ENCODE results near the gene RGS10.
"Not testable (repeated sequence)": the region's sequence is repeated elsewhere in the genome, so short reads cannot be mapped to it uniquely, and the experiment has no call there.

RGS10 gene

GRCh38 chr10:119532251-119532650, 10.3 kb downstream of the RGS10 start:
- H3K36me3 ChIP-seq (ENCODE audit: insufficient read depth, low read length); H3K4me1 ChIP-seq (ENCODE audit: insufficient read depth, low read length); H3K9me3 ChIP-seq (ENCODE audit: control insufficient read depth, insufficient read depth, low read length); H3K9ac ChIP-seq (ENCODE audit: low read depth, low read length): not testable (repeated sequence)

GRCh38 chr10:119531067-119531466, 11.5 kb downstream of the RGS10 start:
- Histone ChIP-seq H3K36me3 (ENCODE audit: insufficient read depth, low read length) (no peaks in the 10 kb centered on the region), H3K9ac (ENCODE audit: low read depth, low read length) (no peak overlapping the region), H3K4me1 (ENCODE audit: insufficient read depth, low read length) (no peaks in the 10 kb centered on the region; the same call in 1 of the 2 replicates), H3K9me3 (ENCODE audit: control insufficient read depth, insufficient read depth, low read length) (no peaks in the 10 kb centered on the region)

- not testable (repeated sequence) for H3K4me1 ChIP-seq (ENCODE audit: insufficient read depth, low read length); H3K9me3 ChIP-seq (ENCODE audit: control insufficient read depth, insufficient read depth, low read length); H3K36me3 ChIP-seq (ENCODE audit: insufficient read depth, low read length); H3K9ac ChIP-seq (ENCODE audit: low read depth, low read length)
Measured at GRCh38 chr10:119528663-119529237, 13.8 kb downstream of the RGS10 start.

- no peaks in the 10 kb centered on the region for H3K36me3 ChIP-seq (ENCODE audit: insufficient read depth, low read length)
- H3K9ac ChIP-seq (ENCODE audit: low read depth, low read length): no peak overlapping the region
- H3K4me1 ChIP-seq (ENCODE audit: insufficient read depth, low read length): peaks cover 11% of the 10 kb centered on the region
- no peaks in the 10 kb centered on the region for H3K9me3 ChIP-seq (ENCODE audit: control insufficient read depth, insufficient read depth, low read length)
Measured at GRCh38 chr10:119526621-119527592, 15.6 kb downstream of the RGS10 start.

- no peaks in the 10 kb centered on the region for H3K36me3 ChIP-seq (ENCODE audit: insufficient read depth, low read length)
- H3K9ac ChIP-seq (ENCODE audit: low read depth, low read length): no peak overlapping the region
- no peaks in the 10 kb centered on the region for H3K9me3 ChIP-seq (ENCODE audit: control insufficient read depth, insufficient read depth, low read length)
- H3K4me1 ChIP-seq (ENCODE audit: insufficient read depth, low read length): peaks cover 11% of the 10 kb centered on the region
Measured at GRCh38 chr10:119526149-119526548, 16.4 kb downstream of the RGS10 start.

- Histone ChIP-seq H3K9me3 (ENCODE audit: control insufficient read depth, insufficient read depth, low read length) (no peaks in the 10 kb centered on the region), H3K4me1 (ENCODE audit: insufficient read depth, low read length) (peaks cover 15% of the 10 kb centered on the region), H3K36me3 (ENCODE audit: insufficient read depth, low read length) (no peaks in the 10 kb centered on the region), H3K9ac (ENCODE audit: low read depth, low read length) (no peak overlapping the region)
Measured at GRCh38 chr10:119525116-119525515, 17.4 kb downstream of the RGS10 start.

GRCh38 chr10:119524720-119525070, 17.8 kb downstream of the RGS10 start:
- Histone ChIP-seq H3K4me1 (ENCODE audit: insufficient read depth, low read length) (peaks cover 18% of the 10 kb centered on the region), H3K9ac (ENCODE audit: low read depth, low read length) (no peak overlapping the region), H3K9me3 (ENCODE audit: control insufficient read depth, insufficient read depth, low read length) (no peaks in the 10 kb centered on the region), H3K36me3 (ENCODE audit: insufficient read depth, low read length) (no peaks in the 10 kb centered on the region)

- Histone ChIP-seq H3K36me3 (ENCODE audit: insufficient read depth, low read length) (no peaks in the 10 kb centered on the region), H3K9ac (ENCODE audit: low read depth, low read length) (no peak overlapping the region), H3K4me1 (ENCODE audit: insufficient read depth, low read length) (peaks cover 19% of the 10 kb centered on the region), H3K9me3 (ENCODE audit: control insufficient read depth, insufficient read depth, low read length) (no peaks in the 10 kb centered on the region)
Measured at GRCh38 chr10:119523895-119524719, 18.4 kb downstream of the RGS10 start.

GRCh38 chr10:119522747-119523426, 19.6 kb downstream of the RGS10 start:
- Histone ChIP-seq H3K36me3 (ENCODE audit: insufficient read depth, low read length) (no peaks in the 10 kb centered on the region), H3K9ac (ENCODE audit: low read depth, low read length) (no peak overlapping the region), H3K9me3 (ENCODE audit: control insufficient read depth, insufficient read depth, low read length) (no peaks in the 10 kb centered on the region), H3K4me1 (ENCODE audit: insufficient read depth, low read length) (peaks cover 21% of the 10 kb centered on the region)

- H3K4me1 ChIP-seq (ENCODE audit: insufficient read depth, low read length): peaks cover 33% of the 10 kb centered on the region
- H3K9ac ChIP-seq (ENCODE audit: low read depth, low read length): no peak overlapping the region
- no peaks in the 10 kb centered on the region for H3K36me3 ChIP-seq (ENCODE audit: insufficient read depth, low read length)
- H3K9me3 ChIP-seq (ENCODE audit: control insufficient read depth, insufficient read depth, low read length): no peaks in the 10 kb centered on the region
Measured at GRCh38 chr10:119521443-119522204, 20.9 kb downstream of the RGS10 start.

- no peak overlapping the region for H3K9ac ChIP-seq (ENCODE audit: low read depth, low read length)
- H3K36me3 ChIP-seq (ENCODE audit: insufficient read depth, low read length): peaks cover 3% of the 10 kb centered on the region; the same call in 1 of the 2 replicates
- peaks cover 40% of the 10 kb centered on the region for H3K4me1 ChIP-seq (ENCODE audit: insufficient read depth, low read length)
- H3K9me3 ChIP-seq (ENCODE audit: control insufficient read depth, insufficient read depth, low read length): no peaks in the 10 kb centered on the region
Measured at GRCh38 chr10:119520283-119520682, 22.2 kb downstream of the RGS10 start.

GRCh38 chr10:119518936-119519335, 23.6 kb downstream of the RGS10 start:
- Histone ChIP-seq H3K36me3 (ENCODE audit: insufficient read depth, low read length) (peaks cover 3% of the 10 kb centered on the region; the same call in 1 of the 2 replicates), H3K9ac (ENCODE audit: low read depth, low read length) (no peak overlapping the region), H3K4me1 (ENCODE audit: insufficient read depth, low read length) (peaks cover 40% of the 10 kb centered on the region), H3K9me3 (ENCODE audit: control insufficient read depth, insufficient read depth, low read length) (no peaks in the 10 kb centered on the region)

GRCh38 chr10:119518176-119518575, 24.3 kb downstream of the RGS10 start:
- peaks cover 3% of the 10 kb centered on the region; the same call in 1 of the 2 replicates for H3K36me3 ChIP-seq (ENCODE audit: insufficient read depth, low read length)
- H3K9me3 ChIP-seq (ENCODE audit: control insufficient read depth, insufficient read depth, low read length): no peaks in the 10 kb centered on the region
- peaks cover 40% of the 10 kb centered on the region for H3K4me1 ChIP-seq (ENCODE audit: insufficient read depth, low read length)
- H3K9ac ChIP-seq (ENCODE audit: low read depth, low read length): no peak overlapping the region

Data from ES-I3 (cell line).